DOHH2 (cell line): ENCODE measurements around the gene MLST8.

Source experiments
- EZH2phosphoT487 ChIP-seq: fragments of 200-600 bp; sonication (generic); IDR thresholded peaks from 2 replicates; pipeline ENCODE4 v1.6.1; 2017; ENCODE audit warnings: borderline replicate concordance, mild to moderate bottlenecking, antibody characterized with exemption, low read length, moderate library complexity, mixed read lengths
- TF ChIP-seq, protein P1 (sequence below): fragments of 200-600 bp; sonication (generic); IDR thresholded peaks from one replicate; pipeline ENCODE4 v1.5.1; 2014; ENCODE audit warnings: antibody characterized with exemption, mild to moderate bottlenecking, low read depth, low read length; ENCODE audit not compliant: poor library complexity, severe bottlenecking

DNA sequence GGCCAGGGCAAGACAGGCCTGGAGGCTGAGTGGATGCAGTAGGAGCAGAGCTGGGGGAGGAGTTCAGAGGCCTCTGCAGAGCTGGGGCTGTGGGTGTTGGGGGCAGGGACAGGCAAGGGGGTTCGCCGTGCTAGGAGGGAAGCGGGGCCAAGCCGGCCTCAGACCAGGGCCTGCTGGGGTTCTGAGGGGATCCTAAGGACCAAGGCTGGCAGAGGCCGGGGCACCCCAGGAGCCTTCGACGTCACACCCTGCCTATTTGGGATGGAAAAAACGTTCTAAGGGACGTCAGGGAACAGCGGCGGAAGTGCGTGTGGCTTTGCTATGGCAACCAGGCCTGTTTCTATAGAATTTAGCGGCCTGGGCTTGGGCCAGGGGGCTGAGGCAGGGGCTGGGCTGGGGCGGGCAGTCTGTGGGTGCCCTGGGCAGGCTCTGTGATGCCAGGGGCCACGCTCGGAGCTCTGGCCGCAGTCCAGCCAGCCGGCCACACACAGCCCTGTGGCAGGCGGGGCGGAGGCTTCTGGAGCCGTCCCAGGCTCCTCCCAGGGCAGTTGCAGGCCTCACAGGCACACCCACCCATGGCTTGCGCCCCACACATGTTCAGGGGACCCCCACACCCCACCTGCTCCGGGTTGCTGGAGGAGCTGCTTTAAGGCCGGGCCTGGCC is 45.9 kb upstream of the MLST8 start:
- TF ChIP-seq, protein P1, sequence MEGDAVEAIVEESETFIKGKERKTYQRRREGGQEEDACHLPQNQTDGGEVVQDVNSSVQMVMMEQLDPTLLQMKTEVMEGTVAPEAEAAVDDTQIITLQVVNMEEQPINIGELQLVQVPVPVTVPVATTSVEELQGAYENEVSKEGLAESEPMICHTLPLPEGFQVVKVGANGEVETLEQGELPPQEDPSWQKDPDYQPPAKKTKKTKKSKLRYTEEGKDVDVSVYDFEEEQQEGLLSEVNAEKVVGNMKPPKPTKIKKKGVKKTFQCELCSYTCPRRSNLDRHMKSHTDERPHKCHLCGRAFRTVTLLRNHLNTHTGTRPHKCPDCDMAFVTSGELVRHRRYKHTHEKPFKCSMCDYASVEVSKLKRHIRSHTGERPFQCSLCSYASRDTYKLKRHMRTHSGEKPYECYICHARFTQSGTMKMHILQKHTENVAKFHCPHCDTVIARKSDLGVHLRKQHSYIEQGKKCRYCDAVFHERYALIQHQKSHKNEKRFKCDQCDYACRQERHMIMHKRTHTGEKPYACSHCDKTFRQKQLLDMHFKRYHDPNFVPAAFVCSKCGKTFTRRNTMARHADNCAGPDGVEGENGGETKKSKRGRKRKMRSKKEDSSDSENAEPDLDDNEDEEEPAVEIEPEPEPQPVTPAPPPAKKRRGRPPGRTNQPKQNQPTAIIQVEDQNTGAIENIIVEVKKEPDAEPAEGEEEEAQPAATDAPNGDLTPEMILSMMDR, result no peak
- TF ChIP-seq EZH2phosphoT487, result no peak
